ENCODE results near the gene TTC13. TPM values are rescaled to one million over a fixed set of nuclear protein-coding genes. Genes with fewer than 3 reads are reported as not detected.

The TTC13 gene
- total RNA-seq, 1 donor from 2014 or later, result 17.0 TPM

- H3K9me3 ChIP-seq, result no peaks in the 10 kb centered on the region
- H3K27me3 ChIP-seq (ENCODE audit: low read depth), result no peaks in the 10 kb centered on the region
- intact Hi-C loops (cut with DNase I), result no loop called here
- no peak for ATAC-seq
- peaks cover 93% of the 10 kb centered on the region for H3K36me3 ChIP-seq
- no peak overlapping the region for H3K4me3 ChIP-seq
- H3K27ac ChIP-seq, result no peak overlapping the region
- no peak for DNase-seq
- peaks cover under 1% of the 10 kb centered on the region for H3K4me1 ChIP-seq
- no peak for TF ChIP-seq CTCF (IDR thresholded peaks at IDR 0.05)
Observed at GRCh38 chr1:230922620-230923019, 56.0 kb downstream of the TTC13 start.

- DNase-seq, result no peak
- H3K36me3 ChIP-seq, result peaks cover 81% of the 10 kb centered on the region
- ATAC-seq, result no peak
Observed at GRCh38 chr1:230919207-230919606, 59.5 kb downstream of the TTC13 start.

GRCh38 chr1:230917284-230918135 lies 61.2 kb downstream of the TTC13 start:
- intact Hi-C loops (cut with DNase I), result loop anchor here (10.0 kb wide), 1 partner anchor 103 kb away; no protein-coding TSS in a partner anchor
- Histone ChIP-seq H3K27me3 (ENCODE audit: low read depth) (no peaks in the 10 kb centered on the region), H3K9me3 (no peaks in the 10 kb centered on the region), H3K4me3 (no peak overlapping the region), H3K36me3 (peaks cover 79% of the 10 kb centered on the region), H3K27ac (no peak overlapping the region), H3K4me1 (peaks cover 5% of the 10 kb centered on the region)
- peak; percentile 80 for DNase-seq
- TF ChIP-seq CTCF (IDR thresholded peaks at IDR 0.05), result peak; percentile 73
- peak; percentile 88 to 91 for ATAC-seq

More at GRCh38 chr1:230919207-230919606, 59.5 kb downstream of the TTC13 start:
- no peak for TF ChIP-seq CTCF (IDR thresholded peaks at IDR 0.05)
- Histone ChIP-seq H3K9me3 (no peaks in the 10 kb centered on the region), H3K4me1 (peaks cover 5% of the 10 kb centered on the region), H3K27ac (no peak overlapping the region), H3K4me3 (no peak overlapping the region), H3K27me3 (ENCODE audit: low read depth) (no peaks in the 10 kb centered on the region)
- intact Hi-C loops (cut with DNase I), result loop anchor here (10.0 kb wide), 1 partner anchor 104 kb away; no protein-coding TSS in a partner anchor

- intact Hi-C loops (cut with DNase I), result loop anchor here (10.0 kb wide), 1 partner anchor 102 kb away; no protein-coding TSS in a partner anchor
- no peak for TF ChIP-seq CTCF (IDR thresholded peaks at IDR 0.05)
- Histone ChIP-seq H3K27ac (no peak overlapping the region), H3K9me3 (no peaks in the 10 kb centered on the region), H3K27me3 (ENCODE audit: low read depth) (no peaks in the 10 kb centered on the region), H3K4me3 (no peak overlapping the region), H3K4me1 (peaks cover 5% of the 10 kb centered on the region), H3K36me3 (peaks cover 79% of the 10 kb centered on the region)
- DNase-seq (no peak), ATAC-seq (no peak)
Observed at GRCh38 chr1:230916587-230917283, 61.9 kb downstream of the TTC13 start.

- Histone ChIP-seq H3K27me3 (ENCODE audit: low read depth) (no peaks in the 10 kb centered on the region), H3K36me3 (peaks cover 78% of the 10 kb centered on the region), H3K4me3 (no peak overlapping the region), H3K4me1 (peaks cover 5% of the 10 kb centered on the region), H3K9me3 (no peaks in the 10 kb centered on the region), H3K27ac (no peak overlapping the region)
- peak; percentile 74 to 77 for ATAC-seq
- TF ChIP-seq CTCF (IDR thresholded peaks at IDR 0.05), result no peak
- DNase-seq, result no peak
- intact Hi-C loops (cut with DNase I), result loop anchor here (10.0 kb wide), 1 partner anchor 100 kb away; no protein-coding TSS in a partner anchor
Observed at GRCh38 chr1:230915078-230915477, 63.6 kb downstream of the TTC13 start.

All from lower lobe of right lung (tissue), 2 donors.